ENCODE data around the gene CHMP1A.

GRCh38 chr16:89655062-89655643, 2.4 kb downstream of the CHMP1A start:
- no peak for TF ChIP-seq GATA3 (IDR thresholded peaks at IDR 0.05; ENCODE audit: low read depth, low read length)
- TF ChIP-seq GATA2 (IDR thresholded peaks at IDR 0.05; ENCODE audit: low read depth, low read length), result no peak
